Adipocyte (in vitro differentiated cells): ENCODE data around the gene PTPRO.

Experiments used
- DNase-seq: peaks from one replicate; pipeline ENCODE4 v3.0.0-alpha.2; 2015; ENCODE audit warnings: low read depth
- H3K27me3 ChIP-seq: replicated peaks from 2 replicates; pipeline ENCODE4 v1.7.0; 2013; ENCODE audit warnings: mild to moderate bottlenecking, low read length, moderate library complexity; ENCODE audit not compliant: control insufficient read depth, insufficient read depth
- H3K36me3 ChIP-seq: 2 replicates; pipeline ENCODE4 v1.7.0; 2013; ENCODE audit warnings: low read length, mild to moderate bottlenecking, moderate library complexity; ENCODE audit not compliant: control insufficient read depth, insufficient read depth, severe bottlenecking
- H3K4me1 ChIP-seq: 2 replicates; pipeline ENCODE4 v1.7.0; 2013; ENCODE audit warnings: mild to moderate bottlenecking, low read length, moderate library complexity; ENCODE audit not compliant: control insufficient read depth, insufficient read depth
- H3K4me3 ChIP-seq: 2 replicates; pipeline ENCODE4 v1.7.0; 2013; ENCODE audit warnings: mild to moderate bottlenecking, low read length, moderate library complexity
- H3K9ac ChIP-seq: 2 replicates; pipeline ENCODE4 v1.7.0; 2013; ENCODE audit warnings: mild to moderate bottlenecking, low read length, moderate library complexity
- H3K9me3 ChIP-seq: 2 replicates; pipeline ENCODE4 v1.7.0; 2013; ENCODE audit warnings: mild to moderate bottlenecking, low read length, moderate library complexity; ENCODE audit not compliant: control insufficient read depth

The PTPRO gene

GRCh38 chr12:15631007-15631715 is 308.9 kb downstream of the PTPRO start:
- Histone ChIP-seq H3K9me3 (no peaks in the 10 kb centered on the region), H3K9ac (peak overlapping the region; percentile 95), H3K36me3 (peaks cover 40% of the 10 kb centered on the region), H3K4me1 (peaks cover 82% of the 10 kb centered on the region), H3K4me3 (no peak overlapping the region), H3K27me3 (no peaks in the 10 kb centered on the region)
- no peak for DNase-seq

- Histone ChIP-seq H3K9ac (peak overlapping the region; percentile 77), H3K4me3 (no peak overlapping the region), H3K27me3 (no peaks in the 10 kb centered on the region), H3K4me1 (peaks cover 85% of the 10 kb centered on the region), H3K36me3 (peaks cover 33% of the 10 kb centered on the region), H3K9me3 (no peaks in the 10 kb centered on the region)
- DNase-seq = no peak
Measured at GRCh38 chr12:15632708-15633107, 310.4 kb downstream of the PTPRO start.

- no peaks in the 10 kb centered on the region for H3K27me3 ChIP-seq
- peak overlapping the region; percentile 77 for H3K9ac ChIP-seq
- peaks cover 33% of the 10 kb centered on the region for H3K36me3 ChIP-seq
- H3K4me3 ChIP-seq = no peak overlapping the region
- H3K4me1 ChIP-seq = peaks cover 85% of the 10 kb centered on the region
- DNase-seq = peak; percentile 64
- H3K9me3 ChIP-seq = no peaks in the 10 kb centered on the region
Measured at GRCh38 chr12:15633201-15633600, 310.9 kb downstream of the PTPRO start.

- Histone ChIP-seq H3K27me3 (no peaks in the 10 kb centered on the region), H3K9ac (peak overlapping the region; percentile 77), H3K4me1 (peaks cover 89% of the 10 kb centered on the region), H3K36me3 (peaks cover 42% of the 10 kb centered on the region), H3K4me3 (peak overlapping the region; percentile 20), H3K9me3 (no peaks in the 10 kb centered on the region)
- peak; percentile 69 for DNase-seq
Measured at GRCh38 chr12:15634010-15634683, 311.8 kb downstream of the PTPRO start.

DNA sequence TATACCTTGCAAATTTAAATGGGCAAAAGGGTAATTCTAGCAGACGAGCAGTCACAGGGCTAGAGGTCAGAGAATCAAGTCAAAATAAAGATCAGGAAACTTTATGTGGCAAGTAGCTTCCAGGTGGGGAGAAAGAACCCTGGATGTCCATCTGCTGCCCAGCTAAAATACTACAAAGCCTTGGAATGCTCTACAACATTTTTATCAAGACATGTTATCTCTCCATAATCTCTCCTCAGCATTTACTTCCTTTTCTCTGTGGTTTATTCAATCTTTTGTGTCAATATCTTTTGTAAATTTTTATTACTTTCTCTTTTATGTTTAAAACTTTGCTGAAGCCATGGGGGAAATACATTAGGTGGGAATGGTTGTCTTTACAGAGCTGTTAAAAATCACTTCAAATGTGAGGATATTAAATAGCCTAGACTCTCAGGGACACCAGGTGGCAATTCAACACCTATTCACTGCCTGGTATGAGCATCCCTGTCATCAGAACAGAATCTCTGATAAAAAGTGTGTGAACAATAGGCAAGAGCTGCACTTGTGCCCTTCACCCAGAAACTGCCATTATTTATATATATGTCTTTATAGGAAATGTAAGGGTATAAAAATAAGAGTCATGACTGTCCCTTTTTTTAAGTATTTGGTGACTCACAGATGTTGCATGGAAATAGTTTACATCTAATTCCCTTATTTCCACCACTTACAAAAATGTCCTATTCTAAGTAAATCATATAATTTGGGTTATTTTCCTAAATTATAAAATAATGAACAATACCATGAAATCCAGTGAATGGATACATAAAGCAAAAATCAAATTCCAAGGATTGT is 314.0 kb downstream of the PTPRO start:
- Histone ChIP-seq H3K4me3 (no peak overlapping the region), H3K9ac (peak overlapping the region; percentile 77), H3K27me3 (no peaks in the 10 kb centered on the region), H3K9me3 (no peaks in the 10 kb centered on the region), H3K36me3 (peaks cover 51% of the 10 kb centered on the region), H3K4me1 (peaks cover 80% of the 10 kb centered on the region)
- DNase-seq = no peak

DNA sequence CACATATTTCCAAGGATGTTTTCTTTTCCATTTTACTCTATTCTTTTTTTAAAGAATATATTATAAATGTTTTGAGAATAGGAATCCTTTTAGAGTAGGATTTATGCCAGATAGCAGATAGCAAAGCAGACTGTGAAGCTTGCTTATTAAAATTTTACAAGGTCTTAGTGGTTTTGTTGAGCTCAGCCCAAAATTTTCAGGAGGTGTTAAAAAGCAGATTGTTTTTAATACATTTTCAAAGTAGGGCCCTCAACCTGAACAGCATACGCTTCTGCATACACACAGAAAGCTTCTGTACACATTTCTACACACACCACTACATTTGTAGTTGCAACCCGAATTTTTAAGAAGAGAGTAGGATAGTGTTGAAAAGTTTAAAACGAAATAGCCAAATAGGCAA is 315.9 kb downstream of the PTPRO start:
- Histone ChIP-seq H3K27me3 (no peaks in the 10 kb centered on the region), H3K4me3 (peak overlapping the region; percentile 10), H3K9me3 (no peaks in the 10 kb centered on the region), H3K36me3 (peaks cover 58% of the 10 kb centered on the region), H3K9ac (peak overlapping the region; percentile 77), H3K4me1 (peaks cover 68% of the 10 kb centered on the region)
- no peak for DNase-seq

DNA sequence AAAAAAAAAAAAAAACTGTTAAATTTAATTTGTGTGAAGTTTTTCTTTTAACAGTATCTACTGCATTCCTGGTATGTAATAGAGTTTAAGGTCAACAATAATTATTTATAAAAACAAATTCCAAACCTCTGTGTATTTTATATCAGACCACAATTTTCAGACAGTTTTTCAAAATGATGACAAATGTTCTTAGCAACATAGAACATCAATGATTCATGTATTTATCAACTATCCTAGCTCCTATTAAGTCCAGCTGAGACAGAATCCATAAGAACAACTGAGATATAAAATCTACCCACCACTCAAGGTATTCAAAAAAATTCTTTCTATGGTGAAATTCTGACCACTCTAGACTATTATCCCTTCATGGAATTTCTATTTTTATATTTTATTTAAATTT is 322.4 kb downstream of the PTPRO start:
- peaks cover 34% of the 10 kb centered on the region for H3K4me1 ChIP-seq
- H3K9me3 ChIP-seq = no peaks in the 10 kb centered on the region
- no peak overlapping the region for H3K4me3 ChIP-seq
- H3K27me3 ChIP-seq = no peaks in the 10 kb centered on the region
- H3K9ac ChIP-seq = peak overlapping the region; percentile 46
- H3K36me3 ChIP-seq = peaks cover 92% of the 10 kb centered on the region
- DNase-seq = peak; percentile 44

- no peak for DNase-seq
- Histone ChIP-seq H3K9me3 (no peaks in the 10 kb centered on the region), H3K27me3 (no peaks in the 10 kb centered on the region)
Measured at GRCh38 chr12:15646581-15646980, 324.3 kb downstream of the PTPRO start.

More at GRCh38 chr12:15646581-15646980, 324.3 kb downstream of the PTPRO start:
- H3K36me3 ChIP-seq = peaks cover 87% of the 10 kb centered on the region
- peaks cover 48% of the 10 kb centered on the region for H3K4me1 ChIP-seq
- H3K9ac ChIP-seq = no peak overlapping the region
- no peak overlapping the region for H3K4me3 ChIP-seq
